Measurements from ENCODE around the gene ALX3. TPM values are rescaled to one million over a fixed set of nuclear protein-coding genes. Genes with fewer than 3 reads are reported as not detected.

Gene ALX3
- total RNA-seq, 4 donors from 2014 or later, result not detected

- Histone ChIP-seq H3K4me3 (no peak overlapping the region), H3K4me1 (peaks cover under 1 to 18% (median 11%) of the 10 kb centered on the region in 4 donors), H3K27ac (no peak overlapping the region), H3K27me3 (peaks cover 5% of the 10 kb centered on the region), H3K9me3 (no peaks in the 10 kb centered on the region), H3K36me3 (peaks cover 0 to 12% (median 0%) of the 10 kb centered on the region in 4 donors)
- WGBS, 2 donors (ENCODE audit: low coverage in 1 of 2), result 93% methylated on average over 7 of the region's 7 CpGs; no CpG with 5 or more reads in 1 of the 2 donors
- intact Hi-C loops (cut with DNase I; ENCODE audit: low total_unique reads) (no loop called here), in situ Hi-C loops (cut with MboI; ENCODE audit: low pct_ligation_motif_present in 1 of 4, low pct_unique_long_range_greater_than_20kb in 1 of 4, low sequenced_read_pairs in 3 of 4) (no loop called here)
- no peak for DNase-seq
- TF ChIP-seq EP300 (IDR thresholded peaks at IDR 0.05; ENCODE audit: low read depth) (no peak), POLR2A (IDR thresholded peaks at IDR 0.05) (no peak), POLR2AphosphoS5 (IDR thresholded peaks at IDR 0.05) (no peak), CTCF (IDR thresholded peaks at IDR 0.05) (no peak)
Measured at GRCh38 chr1:110060662-110061060, 9.8 kb downstream of the ALX3 start.

GRCh38 chr1:110060034-110060661, 10.3 kb downstream of the ALX3 start:
- H3K4me1 ChIP-seq, result peaks cover 4 to 19% (median 11%) of the 10 kb centered on the region in 4 donors
- peaks cover 0 to 12% (median under 1%) of the 10 kb centered on the region in 4 donors for H3K36me3 ChIP-seq
- in situ Hi-C loops (cut with MboI; ENCODE audit: low pct_ligation_motif_present in 1 of 4, low pct_unique_long_range_greater_than_20kb in 1 of 4, low sequenced_read_pairs in 3 of 4) (no loop called here), intact Hi-C loops (cut with DNase I; ENCODE audit: low total_unique reads) (no loop called here)
- TF ChIP-seq POLR2AphosphoS5 (IDR thresholded peaks at IDR 0.05) (no peak), CTCF (IDR thresholded peaks at IDR 0.05) (peak; percentile 57 to 68 (median 63))
- H3K9me3 ChIP-seq, result no peaks in the 10 kb centered on the region
- whole genome bisulfite sequencing, 2 donors (ENCODE audit: low coverage in 1 of 2), result 83 to 100% methylated on average over 2 to 8 of the region's 9 CpGs
- H3K27ac ChIP-seq, result no peak overlapping the region
- no peaks in the 10 kb centered on the region for H3K27me3 ChIP-seq
- H3K4me3 ChIP-seq, result no peak overlapping the region
- peak; percentile 59 for DNase-seq

GRCh38 chr1:110059133-110059863, 11.2 kb downstream of the ALX3 start:
- H3K36me3 ChIP-seq, result peaks cover 0 to 17% (median 5%) of the 10 kb centered on the region in 4 donors
- in situ Hi-C loops (cut with MboI; ENCODE audit: low pct_ligation_motif_present in 1 of 4, low pct_unique_long_range_greater_than_20kb in 1 of 4, low sequenced_read_pairs in 3 of 4), result no loop called here
- intact Hi-C loops (cut with DNase I; ENCODE audit: low total_unique reads), result no loop called here
- WGBS, 2 donors (ENCODE audit: low coverage in 1 of 2), result 83 to 100% methylated on average over 1 to 6 of the region's 6 CpGs
- no peak for DNase-seq
- peaks cover 4 to 19% (median 11%) of the 10 kb centered on the region in 4 donors for H3K4me1 ChIP-seq
- H3K9me3 ChIP-seq, result no peaks in the 10 kb centered on the region
- H3K27ac ChIP-seq, result no peak overlapping the region
- no peak overlapping the region for H3K4me3 ChIP-seq
- no peak for TF ChIP-seq CTCF (IDR thresholded peaks at IDR 0.05)
- TF ChIP-seq EP300 (IDR thresholded peaks at IDR 0.05; ENCODE audit: low read depth), result no peak
- no peak for TF ChIP-seq POLR2AphosphoS5 (IDR thresholded peaks at IDR 0.05)
- TF ChIP-seq POLR2A (IDR thresholded peaks at IDR 0.05), result no peak
- H3K27me3 ChIP-seq, result no peaks in the 10 kb centered on the region

- Histone ChIP-seq H3K9me3 (no peaks in the 10 kb centered on the region), H3K27me3 (no peaks in the 10 kb centered on the region), H3K4me3 (no peak overlapping the region), H3K27ac (no peak overlapping the region), H3K36me3 (peaks cover 0 to 22% (median 7%) of the 10 kb centered on the region in 4 donors), H3K4me1 (peaks cover 4 to 19% (median 11%) of the 10 kb centered on the region in 4 donors)
- intact Hi-C loops (cut with DNase I; ENCODE audit: low total_unique reads) (no loop called here), in situ Hi-C loops (cut with MboI; ENCODE audit: low pct_ligation_motif_present in 1 of 4, low pct_unique_long_range_greater_than_20kb in 1 of 4, low sequenced_read_pairs in 3 of 4) (no loop called here)
- WGBS, 2 donors (ENCODE audit: low coverage in 1 of 2), result 86 to 89% methylated on average over 1 of the region's 1 CpG
- no peak for DNase-seq
- no peak for TF ChIP-seq POLR2A (IDR thresholded peaks at IDR 0.05)
Measured at GRCh38 chr1:110058591-110058990, 11.9 kb downstream of the ALX3 start.

Measured in transverse colon (tissue), 4 donors.